ENCODE data around the gene HLA-DMB.

Gene HLA-DMB

GRCh38 chr6:32979720-32980487, 39.1 kb upstream of the HLA-DMB start:
- peaks cover 21% of the 10 kb centered on the region for H3K4me1 ChIP-seq (ENCODE audit: control insufficient read depth, insufficient read depth, low read depth, low read length)
- WGBS = 94% methylated on average over 12 of the region's 12 CpGs

GRCh38 chr6:32977953-32978324, 37.1 kb upstream of the HLA-DMB start:
- H3K4ac ChIP-seq (ENCODE audit: low read depth in 1 of 2, low read length in 2 of 2) = no peak overlapping the region
- DNase-seq = no peak
- peak overlapping the region in 1 of 2 experiments; percentile 46 for H3K4me3 ChIP-seq (ENCODE audit: insufficient read depth in 1 of 2, low read depth in 1 of 2, low read length in 2 of 2)
- peaks cover 21% of the 10 kb centered on the region for H3K4me1 ChIP-seq (ENCODE audit: control insufficient read depth, insufficient read depth, low read depth, low read length)
- H3K14ac ChIP-seq (ENCODE audit: low read length in 2 of 2) = no peak overlapping the region
- H3K27ac ChIP-seq (ENCODE audit: low read length, poor library complexity, severe bottlenecking) = no peak overlapping the region
- H4K91ac ChIP-seq (ENCODE audit: low read length) = no peak overlapping the region
- no peak overlapping the region for H3K4me2 ChIP-seq (ENCODE audit: low read length, poor library complexity, severe bottlenecking)
- H3K27me3 ChIP-seq (ENCODE audit: control insufficient read depth in 1 of 2, insufficient read depth in 1 of 2, low read length in 2 of 2) = no peaks in the 10 kb centered on the region
- H2BK12ac ChIP-seq (ENCODE audit: low read length in 2 of 2) = no peak overlapping the region
- H3K9ac ChIP-seq (ENCODE audit: low read length) = peak overlapping the region; percentile 96
- no peaks in the 10 kb centered on the region for H3K9me3 ChIP-seq (ENCODE audit: control insufficient read depth, low read length)
- H2BK5ac ChIP-seq (ENCODE audit: low read depth, low read length, poor library complexity, severe bottlenecking) = no peak overlapping the region
- no peak overlapping the region for H2AK5ac ChIP-seq (ENCODE audit: low read length, severe bottlenecking)
- no peak overlapping the region for H4K8ac ChIP-seq (ENCODE audit: low read length)
- H2BK120ac ChIP-seq (ENCODE audit: low read depth, low read length) = no peak overlapping the region
- WGBS = 95% methylated on average over 6 of the region's 7 CpGs
- H3K36me3 ChIP-seq (ENCODE audit: control insufficient read depth in 1 of 2, insufficient read depth in 2 of 2, low read depth in 1 of 2, low read length in 2 of 2) = peaks cover 58 to 98% of the 10 kb centered on the region in 2 experiments
- H3K18ac ChIP-seq (ENCODE audit: low read depth in 1 of 2, low read length in 2 of 2) = no peak overlapping the region
- no peak overlapping the region for H2AFZ ChIP-seq (ENCODE audit: low read depth, low read length)
- H3K79me1 ChIP-seq (replicated peaks; ENCODE audit: low read length, poor library complexity, severe bottlenecking) = no peaks in the 10 kb centered on the region
- no peak overlapping the region for H2BK15ac ChIP-seq (ENCODE audit: low read depth, poor library complexity, severe bottlenecking)
- H3K23ac ChIP-seq (ENCODE audit: low read length in 2 of 2) = no peak overlapping the region

More at GRCh38 chr6:32979720-32980487, 39.1 kb upstream of the HLA-DMB start:
- H3K14ac ChIP-seq (ENCODE audit: low read length in 2 of 2) = no peak overlapping the region
- H3K79me1 ChIP-seq (replicated peaks; ENCODE audit: low read length, poor library complexity, severe bottlenecking) = no peaks in the 10 kb centered on the region
- H3K4me3 ChIP-seq (ENCODE audit: insufficient read depth in 1 of 2, low read depth in 1 of 2, low read length in 2 of 2) = no peak overlapping the region
- no peak overlapping the region for H3K27ac ChIP-seq (ENCODE audit: low read length, poor library complexity, severe bottlenecking)
- H2BK15ac ChIP-seq (ENCODE audit: low read depth, poor library complexity, severe bottlenecking) = no peak overlapping the region
- no peak overlapping the region for H2AK5ac ChIP-seq (ENCODE audit: low read length, severe bottlenecking)
- no peak overlapping the region for H3K4ac ChIP-seq (ENCODE audit: low read depth in 1 of 2, low read length in 2 of 2)
- H3K18ac ChIP-seq (ENCODE audit: low read depth in 1 of 2, low read length in 2 of 2) = no peak overlapping the region
- no peak overlapping the region for H4K8ac ChIP-seq (ENCODE audit: low read length)
- H3K23ac ChIP-seq (ENCODE audit: low read length in 2 of 2) = no peak overlapping the region
- no peak overlapping the region for H2AFZ ChIP-seq (ENCODE audit: low read depth, low read length)
- H2BK12ac ChIP-seq (ENCODE audit: low read length in 2 of 2) = no peak overlapping the region
- peak overlapping the region; percentile 27 for H3K9ac ChIP-seq (ENCODE audit: low read length)
- H4K91ac ChIP-seq (ENCODE audit: low read length) = no peak overlapping the region
- peaks cover 51 to 95% of the 10 kb centered on the region in 2 experiments for H3K36me3 ChIP-seq (ENCODE audit: control insufficient read depth in 1 of 2, insufficient read depth in 2 of 2, low read depth in 1 of 2, low read length in 2 of 2)
- H2BK120ac ChIP-seq (ENCODE audit: low read depth, low read length) = no peak overlapping the region
- no peak overlapping the region for H3K4me2 ChIP-seq (ENCODE audit: low read length, poor library complexity, severe bottlenecking)
- H2BK5ac ChIP-seq (ENCODE audit: low read depth, low read length, poor library complexity, severe bottlenecking) = no peak overlapping the region
- DNase-seq = no peak
- no peaks in the 10 kb centered on the region for H3K9me3 ChIP-seq (ENCODE audit: control insufficient read depth, low read length)
- no peaks in the 10 kb centered on the region for H3K27me3 ChIP-seq (ENCODE audit: control insufficient read depth in 1 of 2, insufficient read depth in 1 of 2, low read length in 2 of 2)

- H3K4me2 ChIP-seq (ENCODE audit: low read length, poor library complexity, severe bottlenecking) = no peak overlapping the region
- H3K79me1 ChIP-seq (replicated peaks; ENCODE audit: low read length, poor library complexity, severe bottlenecking) = no peaks in the 10 kb centered on the region
These were observed 36.6 kb upstream of the HLA-DMB start for GRCh38 chr6:32977272-32977952.

GRCh38 chr6:32976334-32977069, 35.7 kb upstream of the HLA-DMB start:
- H3K4me1 ChIP-seq (ENCODE audit: control insufficient read depth, insufficient read depth, low read depth, low read length) = peaks cover 21% of the 10 kb centered on the region
- H2AK5ac ChIP-seq (ENCODE audit: low read length, severe bottlenecking) = no peak overlapping the region
- peak overlapping the region; percentile 96 for H3K9ac ChIP-seq (ENCODE audit: low read length)
- no peak for DNase-seq
- 94% methylated on average over 7 of the region's 7 CpGs for WGBS
- H3K27ac ChIP-seq (ENCODE audit: low read length, poor library complexity, severe bottlenecking) = no peak overlapping the region
- H3K18ac ChIP-seq (ENCODE audit: low read depth in 1 of 2, low read length in 2 of 2) = no peak overlapping the region
- no peaks in the 10 kb centered on the region for H3K79me1 ChIP-seq (replicated peaks; ENCODE audit: low read length, poor library complexity, severe bottlenecking)
- no peaks in the 10 kb centered on the region for H3K9me3 ChIP-seq (ENCODE audit: control insufficient read depth, low read length)
- H3K23ac ChIP-seq (ENCODE audit: low read length in 2 of 2) = peak overlapping the region in 1 of 2 experiments; percentile 49
- H3K4me2 ChIP-seq (ENCODE audit: low read length, poor library complexity, severe bottlenecking) = peak overlapping the region; percentile 45
- H3K4me3 ChIP-seq (ENCODE audit: insufficient read depth in 1 of 2, low read depth in 1 of 2, low read length in 2 of 2) = peak overlapping the region in 1 of 2 experiments; percentile 93
- H4K8ac ChIP-seq (ENCODE audit: low read length) = no peak overlapping the region
- H2BK12ac ChIP-seq (ENCODE audit: low read length in 2 of 2) = no peak overlapping the region
- no peak overlapping the region for H2BK5ac ChIP-seq (ENCODE audit: low read depth, low read length, poor library complexity, severe bottlenecking)
- H3K36me3 ChIP-seq (ENCODE audit: control insufficient read depth in 1 of 2, insufficient read depth in 2 of 2, low read depth in 1 of 2, low read length in 2 of 2) = peaks cover 62 to 89% of the 10 kb centered on the region in 2 experiments
- H2AFZ ChIP-seq (ENCODE audit: low read depth, low read length) = no peak overlapping the region
- no peak overlapping the region for H2BK120ac ChIP-seq (ENCODE audit: low read depth, low read length)
- no peak overlapping the region for H2BK15ac ChIP-seq (ENCODE audit: low read depth, poor library complexity, severe bottlenecking)
- H3K4ac ChIP-seq (ENCODE audit: low read depth in 1 of 2, low read length in 2 of 2) = no peak overlapping the region
- peak overlapping the region in 1 of 2 experiments; percentile 53 for H3K14ac ChIP-seq (ENCODE audit: low read length in 2 of 2)
- no peaks in the 10 kb centered on the region for H3K27me3 ChIP-seq (ENCODE audit: control insufficient read depth in 1 of 2, insufficient read depth in 1 of 2, low read length in 2 of 2)
- H4K91ac ChIP-seq (ENCODE audit: low read length) = no peak overlapping the region

More at GRCh38 chr6:32977272-32977952, 36.6 kb upstream of the HLA-DMB start:
- Histone ChIP-seq H3K27me3 (ENCODE audit: control insufficient read depth in 1 of 2, insufficient read depth in 1 of 2, low read length in 2 of 2) (no peaks in the 10 kb centered on the region), H2BK5ac (ENCODE audit: low read depth, low read length, poor library complexity, severe bottlenecking) (no peak overlapping the region), H3K36me3 (ENCODE audit: control insufficient read depth in 1 of 2, insufficient read depth in 2 of 2, low read depth in 1 of 2, low read length in 2 of 2) (peaks cover 64 to 98% of the 10 kb centered on the region in 2 experiments), H4K91ac (ENCODE audit: low read length) (no peak overlapping the region), H3K27ac (ENCODE audit: low read length, poor library complexity, severe bottlenecking) (no peak overlapping the region), H4K8ac (ENCODE audit: low read length) (no peak overlapping the region), H3K9ac (ENCODE audit: low read length) (peak overlapping the region; percentile 96), H2AK5ac (ENCODE audit: low read length, severe bottlenecking) (no peak overlapping the region), H2BK15ac (ENCODE audit: low read depth, poor library complexity, severe bottlenecking) (no peak overlapping the region), H2BK120ac (ENCODE audit: low read depth, low read length) (no peak overlapping the region), H3K4ac (ENCODE audit: low read depth in 1 of 2, low read length in 2 of 2) (no peak overlapping the region), H3K23ac (ENCODE audit: low read length in 2 of 2) (no peak overlapping the region), H2BK12ac (ENCODE audit: low read length in 2 of 2) (no peak overlapping the region), H3K9me3 (ENCODE audit: control insufficient read depth, low read length) (no peaks in the 10 kb centered on the region), H3K4me3 (ENCODE audit: insufficient read depth in 1 of 2, low read depth in 1 of 2, low read length in 2 of 2) (peak overlapping the region in 1 of 2 experiments; percentile 46), H2AFZ (ENCODE audit: low read depth, low read length) (no peak overlapping the region), H3K4me1 (ENCODE audit: control insufficient read depth, insufficient read depth, low read depth, low read length) (peaks cover 21% of the 10 kb centered on the region), H3K14ac (ENCODE audit: low read length in 2 of 2) (no peak overlapping the region), H3K18ac (ENCODE audit: low read depth in 1 of 2, low read length in 2 of 2) (no peak overlapping the region)
- DNase-seq = no peak
- 90% methylated on average over 10 of the region's 10 CpGs for WGBS

Data from mesenchymal stem cell (in vitro differentiated cells and primary cell).